NK-92 treated with Interleukin-12 subunit alpha and Interleukin-12 subunit beta, amount 100 ng/mL, for 24 hours (cell line): ENCODE results near the gene ZNF12.
"Not testable (repeated sequence)": the region's sequence is repeated elsewhere in the genome, so short reads cannot be mapped to it uniquely, and the experiment has no call there.

ENCODE experiments used
- DNase-seq: peaks from one replicate; lab custom pipeline; 2025; lab: John Stamatoyannopoulos, UW

ZNF12 gene

GRCh38 chr7:6706666-6707407, at the start of gene ZNF12:
ZNF12 (minus strand) TSS chr7:6706947; CDS start chr7:6705173, 1,774 bp downstream.
- DNase-seq, result peak; percentile 91

- not testable (repeated sequence) for DNase-seq
Measured at GRCh38 chr7:6753964-6754363, 47.2 kb upstream of the ZNF12 start, which contains the start of gene RSPH10B2. RSPH10B2 (plus strand) TSS chr7:6754103; CDS start chr7:6757678, 3,575 bp downstream.

- not testable (repeated sequence) for DNase-seq
Measured at GRCh38 chr7:6750173-6750572, 43.4 kb upstream of the ZNF12 start.

GRCh38 chr7:6749335-6749734, 42.6 kb upstream of the ZNF12 start:
- not testable (repeated sequence) for DNase-seq

GRCh38 chr7:6744410-6745100, 37.8 kb upstream of the ZNF12 start:
- not testable (repeated sequence) for DNase-seq

- DNase-seq, result not testable (repeated sequence)
Measured at GRCh38 chr7:6738415-6738814, 31.7 kb upstream of the ZNF12 start.

- no peak for DNase-seq
Measured at GRCh38 chr7:6730343-6730633, 23.5 kb upstream of the ZNF12 start.

GRCh38 chr7:6729492-6730342, 23.0 kb upstream of the ZNF12 start:
- peak; percentile 74 for DNase-seq

- DNase-seq, result not testable (repeated sequence)
Measured at GRCh38 chr7:6728893-6729491, 22.2 kb upstream of the ZNF12 start.

- DNase-seq, result no peak
Measured at GRCh38 chr7:6727663-6728062, 20.9 kb upstream of the ZNF12 start.

GRCh38 chr7:6726341-6726740, 19.6 kb upstream of the ZNF12 start:
- DNase-seq, result not testable (repeated sequence)

GRCh38 chr7:6725003-6725402, 18.3 kb upstream of the ZNF12 start:
- no peak for DNase-seq

GRCh38 chr7:6724351-6724750, 17.6 kb upstream of the ZNF12 start:
- DNase-seq, result not testable (repeated sequence)

GRCh38 chr7:6718124-6718523, 11.4 kb upstream of the ZNF12 start:
- no peak for DNase-seq

- not testable (repeated sequence) for DNase-seq
Measured at GRCh38 chr7:6715898-6716297, 9.2 kb upstream of the ZNF12 start.

- no peak for DNase-seq
Measured at GRCh38 chr7:6714360-6714759, 7.6 kb upstream of the ZNF12 start.

- no peak for DNase-seq
Measured at GRCh38 chr7:6709808-6710207, 3.1 kb upstream of the ZNF12 start.

GRCh38 chr7:6708304-6708703, 1.6 kb upstream of the ZNF12 start:
- DNase-seq, result no peak

- DNase-seq, result peak; percentile 9
Measured at GRCh38 chr7:6705959-6706665, 635 bp downstream of the ZNF12 start.

GRCh38 chr7:6701860-6702259, 4.9 kb downstream of the ZNF12 start:
- DNase-seq, result no peak

- no peak for DNase-seq
Measured at GRCh38 chr7:6700793-6701192, 6.0 kb downstream of the ZNF12 start.
